HG03575 (cell line): ENCODE results near the gene ANKS3.

Experiments used
- ATAC-seq: cut with Tn5 transposase; IDR thresholded peaks from one replicate; pipeline ENCODE4 v1.9.1; 2021; ENCODE audit not compliant: unreplicated experiment, insufficient number of reproducible peaks, low FRiP score; ENCODE audit errors: extremely low read depth

The ANKS3 gene

GRCh38 chr16:4700997-4701743 is 32.9 kb downstream of the ANKS3 start:
- ATAC-seq, result no peak

DNA sequence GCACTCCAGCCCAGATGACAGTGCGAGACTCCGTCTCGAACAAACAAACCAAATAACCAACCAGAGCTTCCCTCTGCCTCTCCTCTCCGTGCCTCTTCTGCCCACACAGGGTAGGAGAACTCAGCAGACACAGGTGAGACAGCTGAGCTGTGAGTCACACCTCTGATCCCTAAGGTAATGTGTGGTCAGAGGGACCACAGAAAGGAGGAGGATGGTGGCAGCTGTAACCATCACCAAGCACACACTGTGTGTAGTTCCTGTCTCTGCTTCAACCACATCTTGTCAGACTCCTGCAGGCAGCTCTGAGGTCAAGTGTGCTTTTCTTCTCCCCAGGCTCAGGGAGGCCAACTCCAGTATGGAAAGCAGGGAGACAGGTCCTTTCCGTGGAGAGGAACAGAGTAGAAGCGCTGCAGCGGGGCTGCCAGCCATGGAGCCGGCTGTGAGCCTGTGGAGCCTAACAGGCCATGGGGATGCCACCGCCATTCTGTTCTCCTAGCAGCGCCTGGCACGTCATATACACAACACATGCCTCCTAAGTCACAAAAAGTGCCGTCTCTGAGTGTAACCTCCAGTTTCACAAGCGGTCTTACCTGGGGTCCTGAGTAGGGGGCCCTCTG is 33.6 kb downstream of the ANKS3 start:
- no peak for ATAC-seq

- ATAC-seq, result no peak
These were observed 35.0 kb downstream of the ANKS3 start for GRCh38 chr16:4699046-4699556.

GRCh38 chr16:4698321-4699045 is 35.6 kb downstream of the ANKS3 start:
- no peak for ATAC-seq

GRCh38 chr16:4697848-4698291 is 36.2 kb downstream of the ANKS3 start:
- no peak for ATAC-seq

DNA sequence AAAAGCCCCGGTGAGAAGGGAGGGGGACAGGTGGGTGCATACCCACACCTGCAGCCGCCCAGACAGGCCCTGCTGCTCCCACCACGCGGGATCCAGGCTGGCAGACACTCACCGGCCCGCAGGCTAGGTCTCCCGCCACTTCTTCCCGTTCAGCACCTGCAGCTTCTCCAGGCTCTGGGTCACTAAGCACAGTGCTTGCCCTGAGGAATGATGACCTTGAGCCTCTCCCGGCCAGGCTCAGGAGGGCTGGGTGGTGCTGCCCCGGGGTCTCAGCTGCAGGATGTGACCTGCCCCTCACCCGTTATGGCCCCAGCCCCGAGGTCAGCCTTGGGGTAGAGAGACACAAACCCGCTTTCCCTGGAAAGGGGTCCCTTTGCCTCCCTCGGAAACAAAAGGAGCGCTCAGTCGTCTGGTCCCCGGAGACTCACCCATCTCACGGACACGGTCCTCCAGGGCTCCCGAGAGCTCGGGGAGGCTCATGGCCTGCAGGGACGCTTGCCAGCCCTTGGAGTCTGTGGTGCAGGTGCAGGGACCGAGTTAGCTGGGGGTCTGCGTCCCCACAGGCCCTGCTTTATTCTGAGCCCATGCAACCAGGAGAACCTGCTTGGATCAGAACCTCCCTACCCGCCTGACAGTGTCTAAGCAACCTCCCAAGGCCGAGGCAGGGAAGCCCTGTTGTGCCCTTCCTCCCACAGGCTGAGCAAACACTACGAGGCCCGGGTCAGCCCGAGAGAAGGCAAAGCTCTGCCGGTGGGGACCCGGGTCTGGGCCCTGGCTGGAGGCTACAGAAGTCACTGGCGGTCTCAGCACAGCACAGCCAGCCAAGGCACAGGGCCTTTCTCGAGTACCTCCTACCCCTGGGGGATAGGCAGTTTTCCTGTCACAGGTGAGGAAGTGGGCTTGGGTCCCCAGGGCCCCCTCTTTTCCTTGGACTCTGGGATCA is 36.9 kb downstream of the ANKS3 start:
- ATAC-seq, result no peak

DNA sequence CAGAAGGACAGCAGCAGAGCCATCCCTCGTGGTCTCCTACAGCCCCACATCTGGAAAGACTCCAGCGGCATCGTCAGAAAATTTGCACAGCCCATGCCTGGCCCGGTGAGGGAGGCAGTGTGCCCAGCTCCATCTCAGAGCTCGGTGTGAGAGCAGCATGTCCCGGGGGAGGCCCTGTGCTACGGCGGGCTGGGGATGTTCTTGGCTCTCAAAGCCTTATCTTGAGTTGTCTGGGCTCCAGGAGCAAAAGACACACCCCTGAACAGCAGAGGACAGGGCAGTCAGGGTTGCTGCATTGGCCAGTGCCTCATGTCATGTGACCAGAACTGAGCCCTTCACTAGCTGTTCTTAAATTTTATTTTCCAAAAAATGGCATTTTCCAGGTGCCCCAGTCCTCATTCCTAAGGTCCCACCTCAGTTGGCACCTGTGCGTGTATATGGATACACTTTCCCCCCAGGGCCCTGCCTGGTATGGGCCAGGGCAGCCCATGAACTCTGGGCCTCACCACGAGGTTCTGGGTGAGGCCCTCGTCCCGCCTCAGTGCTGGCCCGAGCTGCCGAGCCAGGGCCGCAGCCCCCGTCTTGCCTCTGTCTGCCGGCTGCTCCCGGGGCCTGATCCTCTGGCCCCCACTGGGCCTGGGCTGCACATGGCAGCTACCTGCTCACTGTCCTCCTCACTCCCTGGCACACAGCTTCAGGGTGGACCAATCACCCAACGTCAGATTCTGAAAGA is 37.7 kb downstream of the ANKS3 start:
- no peak for ATAC-seq

GRCh38 chr16:4695473-4696171 is 38.4 kb downstream of the ANKS3 start:
- no peak for ATAC-seq

DNA sequence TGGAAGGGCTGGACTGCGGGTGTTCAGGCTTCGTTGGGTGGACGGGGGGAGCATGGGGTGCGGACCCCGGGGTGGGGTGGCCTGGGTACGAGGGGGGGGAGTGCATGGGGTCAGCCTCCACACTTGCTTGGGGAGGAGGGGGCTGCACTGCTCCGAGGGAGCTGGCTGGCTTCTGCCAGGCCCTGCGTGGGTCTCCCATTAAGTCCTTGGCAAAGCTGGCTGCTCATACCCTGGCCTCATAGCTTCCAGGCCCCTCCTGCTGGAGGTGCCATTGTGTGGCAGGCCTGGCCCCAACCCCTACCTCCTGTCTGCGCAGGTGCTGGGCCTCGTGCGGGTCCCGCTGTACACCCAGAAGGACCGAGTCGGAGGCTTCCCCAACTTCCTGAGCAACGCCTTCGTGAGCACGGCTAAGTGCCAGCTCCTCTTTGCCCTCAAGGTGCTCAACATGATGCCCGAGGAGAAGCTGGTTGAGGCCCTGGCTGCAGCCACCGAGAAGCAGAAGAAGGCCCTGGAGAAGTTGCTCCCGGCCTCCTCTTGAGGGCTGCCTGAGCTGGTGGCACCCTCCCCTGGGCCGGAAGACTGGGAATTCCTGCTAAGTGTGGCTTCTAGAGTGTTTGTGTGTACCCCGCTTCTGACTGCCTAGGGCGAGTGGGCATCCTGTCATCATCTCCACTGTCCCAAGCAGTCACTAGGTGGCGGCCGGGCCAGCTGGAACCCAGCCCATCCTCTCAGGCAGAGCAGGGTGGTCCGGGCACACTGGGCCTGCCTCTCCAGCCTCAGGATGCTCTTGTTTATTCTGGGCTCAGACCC is 39.2 kb downstream of the ANKS3 start:
- ATAC-seq, result no peak

GRCh38 chr16:4693956-4694641 is 40.0 kb downstream of the ANKS3 start:
- no peak for ATAC-seq

DNA sequence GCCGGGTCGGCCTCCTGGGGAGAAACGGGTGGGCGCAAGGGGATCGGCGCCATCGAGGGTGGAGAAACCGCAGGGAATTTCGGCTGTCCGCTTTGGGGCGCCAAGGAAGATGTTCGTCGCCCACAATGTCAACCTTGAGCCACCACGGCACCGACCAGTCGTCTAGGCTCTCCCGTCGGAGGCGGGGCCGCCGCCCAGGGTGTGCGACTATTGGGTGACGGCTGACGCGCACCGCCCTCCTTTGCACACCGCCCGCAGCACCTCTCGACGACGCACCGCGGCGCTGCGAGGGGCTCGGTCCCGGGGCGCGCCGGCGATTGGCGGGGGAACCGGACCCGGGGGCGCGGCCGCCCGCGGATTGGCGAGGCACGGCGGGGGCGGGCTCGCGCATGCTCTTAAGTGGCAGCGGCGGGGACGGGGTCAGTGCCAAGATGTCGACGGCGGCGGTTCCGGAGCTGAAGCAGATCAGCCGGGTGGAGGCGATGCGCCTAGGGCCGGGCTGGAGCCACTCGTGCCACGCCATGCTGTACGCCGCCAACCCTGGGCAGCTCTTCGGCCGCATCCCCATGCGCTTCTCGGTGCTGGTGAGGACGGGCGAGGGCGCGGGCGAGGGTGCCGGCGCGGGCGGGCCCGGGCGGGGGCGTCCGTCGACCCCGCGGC is 40.6 kb downstream of the ANKS3 start, which contains the start of gene NUDT16L1:
NUDT16L1 (plus strand) TSS at position 267 of the 660 bp plus-strand sequence; CDS start at position 432, 165 bp downstream.
- ATAC-seq, result no peak

- ATAC-seq, result no peak
These were observed 41.4 kb downstream of the ANKS3 start for GRCh38 chr16:4692460-4693295.

GRCh38 chr16:4691666-4692412 is 42.2 kb downstream of the ANKS3 start:
- ATAC-seq, result no peak

DNA sequence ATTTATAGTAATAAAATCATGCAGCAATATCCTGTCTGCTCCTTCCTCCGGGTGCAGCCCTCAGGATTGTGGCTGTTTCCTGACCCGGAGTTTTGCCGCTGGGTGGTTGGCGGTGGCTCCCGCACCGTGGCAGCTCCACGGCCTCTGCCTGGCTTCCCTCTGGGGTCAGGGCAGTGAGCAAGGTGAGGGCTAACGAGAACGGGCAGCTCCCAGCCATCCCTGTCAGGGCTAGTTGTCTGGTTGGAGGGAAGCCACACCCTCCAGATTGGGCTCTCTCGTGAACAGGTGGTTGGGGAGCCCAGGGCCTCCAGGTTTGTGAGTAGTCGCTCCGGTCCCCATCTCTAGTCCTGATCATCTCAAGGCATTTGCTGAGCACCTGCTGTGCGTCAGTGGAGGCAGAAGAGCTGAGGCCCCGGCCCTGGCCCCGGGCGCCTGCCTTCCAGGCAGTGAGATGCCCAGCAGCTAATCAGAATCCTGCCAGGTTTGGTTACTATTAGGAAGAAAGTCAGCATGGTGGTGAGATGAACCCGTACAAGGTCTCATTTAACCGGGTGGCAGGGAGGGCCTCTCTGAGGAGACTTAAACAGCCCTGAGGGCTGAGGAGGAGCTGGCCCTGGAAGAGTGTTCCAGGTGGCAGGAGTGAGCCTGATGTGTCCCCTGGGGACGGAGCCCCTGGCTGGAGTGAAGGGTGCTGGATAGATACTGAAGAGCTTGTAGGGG is 43.0 kb downstream of the ANKS3 start:
- no peak for ATAC-seq
